Uterus (tissue), 4 donors: ENCODE data around the gene MYOCD. TPM values are rescaled to one million over a fixed set of nuclear protein-coding genes. Genes with fewer than 3 reads are reported as not detected.

Experiments used
- DNase-seq, 2 donors: peaks; one replicate each; pipeline ENCODE4 v3.0.0-alpha.2; 2019 to 2020
- H3K27ac ChIP-seq, 2 donors: fragments of 200-600 bp; sonication (generic); 1 replicate in 1 of 2; 2 replicates in 1 of 2; pipeline ENCODE4 v1.5.1; 2016 to 2018
- H3K27me3 ChIP-seq, 2 donors: fragments of 200-600 bp; sonication (generic); one replicate each; pipeline ENCODE4 v1.5.1; 2018 to 2019; ENCODE audit warnings: control low read depth in 1 of 2
- H3K36me3 ChIP-seq, 2 donors: fragments of 200-600 bp; sonication (generic); one replicate each; pipeline ENCODE4 v1.5.1; 2019; ENCODE audit warnings: control low read depth in 1 of 2
- H3K4me1 ChIP-seq, 2 donors: fragments of 200-600 bp; sonication (generic); one replicate each; pipeline ENCODE4 v1.5.1; 2018 to 2019; ENCODE audit warnings: control low read depth in 1 of 2
- H3K4me3 ChIP-seq, 2 donors: fragments of 200-600 bp; sonication (generic); 1 replicate in 1 of 2; 2 replicates in 1 of 2; pipeline ENCODE4 v1.5.1; 2018 to 2019; ENCODE audit warnings: mild to moderate bottlenecking in 1 of 2
- H3K9me3 ChIP-seq, 2 donors: fragments of 200-600 bp; sonication (generic); one replicate each; pipeline ENCODE4 v1.5.1; 2019; ENCODE audit warnings: control low read depth in 1 of 2
- POLR2A ChIP-seq, 2 donors: fragments of 450-650 bp; IDR thresholded peaks; one replicate each; pipeline ENCODE4 v1.6.1; 2016; ENCODE audit warnings: antibody characterized with exemption in 2 of 2, mild to moderate bottlenecking in 1 of 2, moderate library complexity in 1 of 2
- intact Hi-C: fragments of 100-400 bp; cut with DNase I; formaldehyde crosslinking; loops from one replicate; pipeline ENCODE4 v1.15.1; 2023; ENCODE audit warnings: low total_unique reads
- total RNA-seq, 4 donors: library from RNA; depleted of rRNA in 3 of 4; stranded (reverse); fragments of >200 nt in 3 of 4; gene quantifications; one replicate each; pipeline versions ENCODE4 v1.1.0 to v1.2.4, GENCODE V29; 2014 to 2023
- TF ChIP-seq, protein P1 (sequence below), 4 experiments: fragments of 200-600 bp in 2 of 4; fragments of 450-650 bp in 2 of 4; sonication (generic) in 2 of 4; IDR thresholded peaks; one replicate each; pipeline ENCODE4 v1.5.1; 2016 to 2019; ENCODE audit warnings: antibody characterized with exemption in 4 of 4, mild to moderate bottlenecking in 2 of 4, moderate library complexity in 1 of 4
- donor health status: DM: yes; HTN: yes; CAD: no.

MYOCD gene
- total RNA-seq, 4 donors from 2014 or later = 3.3 to 54.6 (median 14.6) TPM

DNA sequence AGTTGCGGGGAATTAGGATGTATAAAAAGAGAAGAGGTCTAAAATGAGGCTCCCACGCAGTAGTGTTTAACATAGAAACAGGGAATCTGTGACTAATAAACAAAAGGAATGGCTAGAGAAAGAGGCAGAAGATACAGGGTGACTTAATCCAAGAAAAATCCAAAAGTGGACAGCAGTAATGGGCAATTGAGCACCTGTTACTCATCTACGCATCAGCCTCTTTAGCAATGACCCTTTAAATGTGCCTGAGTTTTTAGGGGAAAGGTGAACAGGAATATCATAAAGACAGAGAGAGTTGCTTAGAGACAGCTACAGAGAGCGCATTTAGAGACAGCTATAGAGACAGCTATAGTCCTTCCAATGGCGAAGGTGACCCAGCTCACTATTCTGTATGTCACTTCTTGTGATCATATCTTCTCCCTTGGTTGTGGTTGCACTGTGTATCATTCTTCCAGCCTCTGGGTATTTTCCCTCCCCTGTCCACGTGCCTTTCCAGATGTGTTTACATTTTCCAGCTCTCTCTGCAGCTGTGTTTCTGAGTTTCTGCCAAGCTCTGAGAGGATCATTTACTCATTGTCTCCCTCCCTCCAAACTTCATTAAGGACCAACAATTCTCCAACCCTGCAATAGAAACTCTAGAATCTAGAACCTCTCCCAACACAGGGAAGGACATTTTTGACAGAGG, 61.5 kb downstream of the MYOCD start:
- intact Hi-C loops = no loop called here
- Histone ChIP-seq H3K36me3 (no peaks in the 10 kb centered on the region), H3K4me1 (no peaks in the 10 kb centered on the region), H3K4me3 (no peak overlapping the region), H3K27me3 (no peaks in the 10 kb centered on the region), H3K9me3 (no peaks in the 10 kb centered on the region), H3K27ac (peak overlapping the region in 1 of 2 donors; percentile 46)
- TF ChIP-seq POLR2A (IDR thresholded peaks at IDR 0.05) = no peak
- TF ChIP-seq, protein P1, sequence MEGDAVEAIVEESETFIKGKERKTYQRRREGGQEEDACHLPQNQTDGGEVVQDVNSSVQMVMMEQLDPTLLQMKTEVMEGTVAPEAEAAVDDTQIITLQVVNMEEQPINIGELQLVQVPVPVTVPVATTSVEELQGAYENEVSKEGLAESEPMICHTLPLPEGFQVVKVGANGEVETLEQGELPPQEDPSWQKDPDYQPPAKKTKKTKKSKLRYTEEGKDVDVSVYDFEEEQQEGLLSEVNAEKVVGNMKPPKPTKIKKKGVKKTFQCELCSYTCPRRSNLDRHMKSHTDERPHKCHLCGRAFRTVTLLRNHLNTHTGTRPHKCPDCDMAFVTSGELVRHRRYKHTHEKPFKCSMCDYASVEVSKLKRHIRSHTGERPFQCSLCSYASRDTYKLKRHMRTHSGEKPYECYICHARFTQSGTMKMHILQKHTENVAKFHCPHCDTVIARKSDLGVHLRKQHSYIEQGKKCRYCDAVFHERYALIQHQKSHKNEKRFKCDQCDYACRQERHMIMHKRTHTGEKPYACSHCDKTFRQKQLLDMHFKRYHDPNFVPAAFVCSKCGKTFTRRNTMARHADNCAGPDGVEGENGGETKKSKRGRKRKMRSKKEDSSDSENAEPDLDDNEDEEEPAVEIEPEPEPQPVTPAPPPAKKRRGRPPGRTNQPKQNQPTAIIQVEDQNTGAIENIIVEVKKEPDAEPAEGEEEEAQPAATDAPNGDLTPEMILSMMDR (IDR thresholded peaks at IDR 0.05) = no peak
- DNase-seq = no peak

DNA sequence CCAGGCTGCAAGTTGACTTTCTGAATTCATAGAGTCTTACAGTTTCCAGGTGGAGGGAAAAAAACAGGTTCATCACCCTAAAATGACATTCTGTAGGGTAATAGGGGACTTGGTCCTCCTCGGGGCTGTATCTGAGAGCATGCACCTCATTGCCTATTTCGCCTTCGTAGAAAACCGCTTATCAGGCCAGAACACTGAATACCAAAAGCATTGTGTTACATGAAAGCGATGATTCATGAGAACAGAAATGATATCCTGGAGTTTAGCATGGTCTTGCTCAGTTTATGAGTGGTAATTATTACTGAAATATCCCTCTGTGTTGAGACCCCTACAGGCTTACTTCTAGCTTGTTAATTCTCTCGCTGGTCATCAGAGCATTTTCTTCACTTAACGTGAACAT, 62.2 kb downstream of the MYOCD start:
- intact Hi-C loops = no loop called here
- H3K4me1 ChIP-seq = no peaks in the 10 kb centered on the region
- H3K9me3 ChIP-seq = no peaks in the 10 kb centered on the region
- H3K4me3 ChIP-seq = no peak overlapping the region
- H3K27ac ChIP-seq = peak overlapping the region in 1 of 2 donors; percentile 46
- no peak for TF ChIP-seq POLR2A (IDR thresholded peaks at IDR 0.05)
- TF ChIP-seq, protein P1 (IDR thresholded peaks at IDR 0.05) = no peak
- no peaks in the 10 kb centered on the region for H3K36me3 ChIP-seq
- no peaks in the 10 kb centered on the region for H3K27me3 ChIP-seq
- no peak for DNase-seq

DNA sequence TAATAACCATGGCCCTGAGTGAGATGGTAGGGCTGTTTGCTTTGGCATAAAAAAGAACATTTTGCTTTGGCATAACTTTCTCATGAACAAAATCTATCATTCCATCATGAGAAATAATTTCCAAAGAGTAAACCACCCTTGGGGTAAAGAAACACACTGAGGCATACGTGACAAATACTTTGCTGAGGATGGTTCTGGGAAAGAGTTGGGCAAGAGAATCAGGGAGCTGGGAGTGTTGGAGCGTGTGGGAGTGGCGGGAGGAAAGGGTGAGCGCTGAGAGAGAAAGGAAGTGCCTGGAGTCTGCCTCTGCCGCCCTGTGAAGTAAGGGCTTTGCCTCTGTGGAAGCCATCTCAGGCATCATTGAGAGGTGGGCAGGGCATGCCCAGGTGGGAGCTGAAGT, 63.4 kb downstream of the MYOCD start:
- Histone ChIP-seq H3K36me3 (no peaks in the 10 kb centered on the region), H3K9me3 (no peaks in the 10 kb centered on the region), H3K27ac (no peak overlapping the region), H3K4me1 (no peaks in the 10 kb centered on the region), H3K4me3 (no peak overlapping the region), H3K27me3 (no peaks in the 10 kb centered on the region)
- intact Hi-C loops = no loop called here
- TF ChIP-seq POLR2A (IDR thresholded peaks at IDR 0.05) = no peak
- TF ChIP-seq, protein P1 (IDR thresholded peaks at IDR 0.05) = no peak
- no peak for DNase-seq

DNA sequence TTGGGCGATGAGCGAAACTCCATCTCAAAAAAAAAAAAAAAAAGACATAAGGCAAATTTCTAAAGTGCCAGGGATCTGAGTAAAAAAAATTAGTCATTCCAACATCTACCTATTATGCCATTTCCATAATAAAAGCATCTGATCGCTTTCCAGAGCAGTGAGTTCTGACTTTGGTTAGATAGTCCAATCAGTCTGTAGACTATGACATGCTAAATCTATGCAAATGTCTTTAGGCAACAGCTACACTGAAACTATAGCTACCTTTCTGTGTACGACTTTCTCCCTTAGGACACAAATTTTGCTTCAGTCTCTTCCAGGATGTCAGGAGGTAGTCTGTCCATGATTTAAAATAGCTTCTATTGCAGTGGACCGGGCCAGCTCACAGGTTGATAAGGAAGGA, 64.7 kb downstream of the MYOCD start:
- Histone ChIP-seq H3K9me3 (no peaks in the 10 kb centered on the region), H3K4me1 (no peaks in the 10 kb centered on the region), H3K27me3 (no peaks in the 10 kb centered on the region), H3K4me3 (no peak overlapping the region), H3K36me3 (no peaks in the 10 kb centered on the region), H3K27ac (no peak overlapping the region)
- intact Hi-C loops = no loop called here
- no peak for DNase-seq
- TF ChIP-seq, protein P1 (IDR thresholded peaks at IDR 0.05) = no peak
- no peak for TF ChIP-seq POLR2A (IDR thresholded peaks at IDR 0.05)

DNA sequence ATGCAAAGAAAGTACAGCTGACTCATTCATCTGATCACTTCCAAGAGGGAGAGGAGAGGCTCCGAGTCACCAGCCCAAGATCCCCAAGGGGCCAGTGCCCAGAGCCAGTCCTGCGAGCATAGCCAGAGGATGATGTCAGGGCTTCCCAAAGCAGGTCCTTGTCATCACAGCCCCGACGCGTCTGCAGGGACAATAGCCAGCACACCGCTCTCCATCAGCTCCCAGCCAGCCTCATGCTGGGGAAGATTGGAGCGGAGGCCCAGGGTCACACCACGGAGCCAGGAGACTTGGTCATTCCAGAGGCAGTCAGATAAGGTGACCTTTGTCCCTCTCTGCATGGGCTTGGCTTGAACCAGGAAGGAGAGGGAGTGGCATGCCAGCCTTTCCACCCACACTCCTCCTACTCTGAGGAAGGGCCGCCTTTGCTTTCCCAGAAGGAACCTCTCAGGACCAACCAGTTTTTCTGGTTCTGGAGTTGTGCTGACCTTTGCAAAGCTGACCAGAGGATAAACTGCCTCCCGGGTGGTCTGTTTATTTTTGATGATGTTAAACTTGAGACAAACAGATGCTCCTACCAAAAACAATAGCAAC, 65.3 kb downstream of the MYOCD start:
- H3K27me3 ChIP-seq = no peaks in the 10 kb centered on the region
- H3K27ac ChIP-seq = no peak overlapping the region
- no peak for TF ChIP-seq POLR2A (IDR thresholded peaks at IDR 0.05)
- H3K4me1 ChIP-seq = no peaks in the 10 kb centered on the region
- intact Hi-C loops = no loop called here
- H3K36me3 ChIP-seq = no peaks in the 10 kb centered on the region
- no peak overlapping the region for H3K4me3 ChIP-seq
- DNase-seq = peak; percentile 28 to 40
- no peaks in the 10 kb centered on the region for H3K9me3 ChIP-seq
